Activated CD4-positive, alpha-beta T cell treated with anti-CD3 and anti-CD28 coated beads for 24 hours (primary cell): ENCODE results near the gene ARF5.
"Not testable (repeated sequence)": the region's sequence is repeated elsewhere in the genome, so short reads cannot be mapped to it uniquely, and the experiment has no call there.

Experiments
- DNase-seq, 2 donors: peaks; one replicate each; pipeline ENCODE4 v3.0.0-alpha.2; 2020; ENCODE audit warnings: low read depth in 2 of 2

The ARF5 gene

DNA sequence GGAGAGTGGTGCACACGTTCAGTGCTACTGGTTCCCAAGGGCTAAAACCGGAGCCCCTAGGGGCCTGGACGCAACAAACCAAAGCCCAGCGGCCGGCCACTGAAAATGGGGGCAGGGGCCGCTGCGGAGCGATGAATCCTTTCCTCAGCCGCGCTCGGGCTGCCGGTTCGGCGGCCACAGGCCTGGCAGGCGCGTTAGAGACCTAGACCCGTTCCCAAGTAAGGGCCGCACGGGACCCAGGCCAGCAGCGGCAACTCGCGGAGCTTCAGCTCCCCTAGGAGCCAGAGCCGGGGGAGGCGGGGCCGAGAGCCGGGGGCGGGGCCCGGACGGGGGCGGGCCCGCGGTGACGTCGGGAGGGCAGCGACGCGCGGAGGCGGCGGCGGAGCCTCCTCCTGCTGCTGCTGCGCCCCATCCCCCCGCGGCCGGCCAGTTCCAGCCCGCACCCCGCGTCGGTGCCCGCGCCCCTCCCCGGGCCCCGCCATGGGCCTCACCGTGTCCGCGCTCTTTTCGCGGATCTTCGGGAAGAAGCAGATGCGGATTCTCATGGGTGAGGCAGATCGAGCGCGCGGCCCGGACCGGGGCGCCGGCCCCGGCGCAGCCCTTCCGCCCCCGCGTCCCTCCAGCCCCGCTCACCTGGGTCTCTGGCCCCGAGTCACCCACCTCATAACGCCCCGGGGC is at the start of gene ARF5:
Gene ARF5 (plus strand): TSS at position 393 of the 678 bp plus-strand sequence. CDS start 88 bp downstream, at position 481.
- DNase-seq: peak; percentile 82 to 86

DNA sequence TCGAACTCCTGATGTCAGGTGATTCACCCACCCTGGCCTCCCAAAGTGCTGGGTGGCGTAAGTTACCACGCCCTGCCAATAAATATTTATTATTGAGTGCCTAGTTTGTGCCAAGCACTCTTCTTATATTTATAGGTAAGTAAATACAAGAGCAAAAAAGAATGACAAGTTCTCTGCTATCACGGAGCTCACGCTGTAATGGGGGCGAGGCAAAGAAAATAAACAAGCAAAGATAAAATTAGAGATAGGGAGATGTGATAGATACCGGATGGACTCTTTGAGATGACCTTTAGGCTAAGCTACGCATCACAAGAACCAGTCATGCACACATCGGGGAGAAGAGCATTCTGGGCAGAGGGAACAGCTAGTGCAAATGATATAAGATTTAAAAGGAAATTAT is 49.1 kb upstream of the ARF5 start:
- no peak for DNase-seq

DNA sequence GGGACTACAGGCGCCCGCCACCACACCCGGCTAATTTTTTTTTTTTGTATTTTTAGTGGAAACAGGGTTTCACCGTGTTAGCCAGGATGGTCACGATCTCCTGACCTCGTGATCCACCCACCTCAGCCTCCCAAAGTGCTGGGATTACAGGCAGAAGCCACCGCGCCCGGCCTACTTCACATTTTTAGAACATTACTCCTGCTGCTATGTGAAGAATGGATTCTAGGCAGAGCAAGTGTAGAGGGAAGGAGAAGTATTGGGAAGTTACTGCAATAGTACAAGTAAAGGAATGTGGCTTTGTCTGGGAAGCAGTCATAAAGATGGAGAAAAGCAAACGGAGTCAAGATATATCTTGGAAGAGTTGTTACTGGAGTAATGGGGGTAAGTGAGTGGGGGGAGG is 47.8 kb upstream of the ARF5 start:
- not testable (repeated sequence) for DNase-seq

DNA sequence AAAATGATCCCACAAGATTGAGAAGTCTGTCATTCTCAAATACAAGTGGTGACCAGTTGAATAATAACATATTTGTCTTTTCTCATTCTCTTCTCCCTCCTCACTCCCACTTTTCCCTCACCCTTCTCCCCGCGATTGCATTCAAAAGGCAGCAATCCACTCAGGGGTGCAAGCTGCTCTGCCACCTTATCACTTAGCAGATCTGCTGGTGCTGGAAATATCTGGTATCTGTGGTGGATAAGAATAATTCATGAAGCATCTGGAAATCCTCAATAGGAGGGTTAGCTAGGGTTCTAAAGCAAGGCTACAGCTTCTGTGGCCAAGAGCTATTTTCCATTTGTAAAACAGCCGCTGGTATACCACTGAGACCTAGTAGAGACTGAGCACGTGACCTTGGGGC is 46.7 kb upstream of the ARF5 start:
- DNase-seq: no peak

DNA sequence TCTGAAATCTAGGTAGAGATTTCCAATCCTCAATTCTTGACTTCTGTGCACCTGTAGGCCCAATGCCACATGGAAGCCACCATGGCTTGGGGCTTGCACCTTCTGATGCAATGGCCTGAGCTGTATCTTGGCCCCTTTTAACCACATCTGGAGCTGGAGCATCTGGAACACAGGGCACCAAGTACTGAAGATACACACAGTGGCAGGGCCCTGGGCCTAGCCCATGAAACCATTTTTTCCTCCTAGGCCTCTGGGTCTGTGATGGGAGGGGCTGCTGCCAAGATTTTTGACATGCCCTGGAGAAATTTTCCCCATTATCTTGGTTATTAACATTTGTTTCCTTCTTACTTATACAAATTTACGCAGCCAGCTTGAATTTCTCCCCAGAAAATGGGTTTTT is 41.9 kb upstream of the ARF5 start:
- DNase-seq: no peak

DNA sequence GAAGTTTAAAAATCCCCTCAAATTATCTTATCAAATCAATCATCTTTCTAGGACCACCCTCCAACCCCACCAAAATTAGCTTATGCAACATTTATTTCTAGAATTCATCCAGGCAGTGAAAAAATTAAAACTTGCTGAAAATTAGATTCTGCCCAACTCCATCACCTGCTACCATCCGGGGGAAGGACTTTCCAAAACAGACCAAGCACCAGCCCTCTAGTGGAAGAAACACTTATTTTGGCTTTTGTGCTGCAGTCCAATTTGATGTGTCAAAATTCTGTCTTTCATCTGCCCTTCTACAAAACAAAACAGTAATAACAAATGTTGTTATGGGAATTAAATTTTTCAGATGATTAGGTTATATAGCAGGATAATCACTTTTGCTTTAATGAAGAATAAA is 38.0 kb upstream of the ARF5 start:
- DNase-seq: no peak

DNA sequence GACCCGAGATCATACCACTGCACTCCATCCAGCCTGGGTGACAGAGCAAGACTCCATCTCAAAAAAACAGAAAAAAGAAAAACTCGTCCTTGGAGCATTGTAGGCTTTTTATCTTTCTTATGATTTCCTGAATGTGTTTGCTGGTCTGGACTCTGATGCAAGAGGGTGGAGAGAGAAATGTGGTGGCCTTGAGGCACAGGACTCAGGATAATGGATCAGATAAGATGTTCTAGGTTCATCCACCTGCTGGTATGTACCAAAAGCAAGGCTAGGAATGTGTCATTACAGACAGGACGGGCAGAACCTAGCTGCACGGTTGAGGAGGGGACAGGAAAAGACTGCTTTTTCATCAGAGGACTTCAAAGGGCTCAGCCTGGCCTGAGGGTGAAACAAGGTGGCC is 36.3 kb upstream of the ARF5 start:
- DNase-seq: no peak

DNA sequence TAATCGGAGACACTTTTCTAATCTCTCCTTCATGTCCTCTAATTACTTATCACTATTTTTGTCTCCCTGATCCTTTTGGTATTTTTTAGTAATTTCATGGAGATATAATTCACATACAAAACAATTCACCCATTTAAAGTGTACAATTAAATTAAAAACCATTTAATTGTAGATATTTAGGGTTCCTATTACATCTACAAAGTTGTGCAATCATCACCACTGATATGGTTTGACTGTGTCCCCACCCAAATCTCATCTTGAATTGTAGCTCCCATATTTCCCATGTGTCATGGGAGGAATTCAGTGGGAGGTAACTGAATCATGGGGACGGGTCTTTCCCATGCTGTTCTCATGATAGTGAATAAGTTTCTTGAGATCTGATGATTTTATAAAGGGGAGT is 31.8 kb upstream of the ARF5 start:
- no peak for DNase-seq

DNA sequence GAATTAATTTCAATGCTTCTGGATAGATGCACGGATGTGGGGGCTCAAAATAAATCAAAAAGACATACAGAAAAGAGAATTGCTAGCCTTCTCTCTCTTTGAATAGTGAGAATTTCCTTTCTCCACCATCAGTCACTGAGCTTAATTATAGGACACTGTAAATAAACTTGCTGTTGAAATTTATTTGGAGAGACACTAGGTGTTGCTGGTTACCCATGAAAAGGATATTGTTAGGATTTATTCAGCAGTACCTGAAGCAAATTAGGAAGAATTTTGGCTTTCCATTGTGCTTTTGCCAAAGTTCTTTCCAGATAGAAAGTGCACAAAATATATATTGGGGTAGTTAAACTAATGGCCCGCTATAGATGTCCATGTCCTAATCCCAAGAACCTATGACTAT is 30.4 kb upstream of the ARF5 start:
- no peak for DNase-seq

DNA sequence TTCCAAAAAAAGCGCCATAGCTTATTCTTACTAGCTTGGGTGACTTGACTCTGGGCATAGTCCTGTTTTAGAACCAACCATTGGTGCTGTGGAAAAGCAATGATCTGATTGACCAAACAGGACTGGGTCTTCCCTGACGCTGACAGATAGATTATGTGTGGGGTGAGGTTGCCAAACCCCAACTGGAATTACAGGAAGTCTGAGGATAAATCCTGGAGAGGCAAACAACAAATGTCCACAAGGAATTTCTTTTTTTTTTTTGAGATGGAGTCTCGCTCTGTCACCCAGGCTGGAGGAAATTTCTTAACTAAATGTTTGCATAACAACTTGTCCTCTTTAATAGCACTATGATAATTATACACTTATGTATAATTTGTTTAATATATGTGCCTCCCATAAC is 22.0 kb upstream of the ARF5 start:
- DNase-seq: no peak

DNA sequence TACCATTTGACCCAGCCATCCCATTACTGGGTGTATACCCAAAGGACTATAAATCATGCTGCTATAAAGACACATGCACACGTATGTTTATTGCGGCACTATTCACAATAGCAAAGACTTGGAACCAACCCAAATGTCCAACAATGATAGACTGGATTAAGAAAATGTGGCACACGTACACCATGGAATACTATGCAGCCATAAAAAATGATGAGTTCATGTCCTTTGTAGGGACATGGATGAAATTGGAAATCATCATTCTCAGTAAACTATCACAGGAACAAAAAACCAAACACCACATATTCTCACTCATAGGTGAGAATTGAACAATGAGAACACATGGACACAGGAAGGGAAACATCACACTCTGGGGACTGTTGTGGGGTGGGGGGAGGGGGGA is 20.2 kb upstream of the ARF5 start:
- DNase-seq: not testable (repeated sequence)

DNA sequence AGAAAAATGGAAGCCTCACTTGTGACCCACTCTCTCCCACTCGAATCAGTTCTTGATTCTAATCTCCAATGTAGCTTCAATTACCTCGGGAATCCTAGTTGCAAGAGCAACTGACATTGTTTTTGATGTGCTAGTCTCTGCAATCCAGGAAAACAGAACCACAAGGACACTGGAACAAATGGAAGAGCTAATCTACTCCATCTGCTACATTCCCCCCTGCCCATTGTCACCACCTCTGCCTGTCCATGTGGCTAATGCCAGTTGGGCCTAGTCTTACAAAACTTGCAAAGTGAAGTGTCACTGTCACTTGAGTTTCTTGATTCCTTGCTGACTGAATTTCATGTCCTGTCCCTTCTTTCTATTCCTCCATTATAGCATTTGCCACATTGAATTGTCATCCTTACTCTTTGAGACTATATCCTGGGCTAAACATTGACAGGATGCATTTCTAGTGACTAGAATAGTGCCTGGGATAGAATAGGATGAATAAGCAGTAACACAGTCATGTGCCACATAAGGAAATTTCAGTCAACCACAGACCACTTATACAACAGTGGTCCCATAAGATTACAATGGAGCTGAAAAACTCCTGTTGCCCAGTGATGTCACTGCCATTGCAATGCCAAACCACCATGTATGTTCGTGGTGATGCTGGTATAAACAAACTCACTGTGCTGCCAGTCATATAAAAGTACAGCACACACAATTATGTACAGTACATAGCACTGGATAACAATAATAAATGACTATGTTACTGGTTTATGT is 16.3 kb upstream of the ARF5 start:
- no peak for DNase-seq

DNA sequence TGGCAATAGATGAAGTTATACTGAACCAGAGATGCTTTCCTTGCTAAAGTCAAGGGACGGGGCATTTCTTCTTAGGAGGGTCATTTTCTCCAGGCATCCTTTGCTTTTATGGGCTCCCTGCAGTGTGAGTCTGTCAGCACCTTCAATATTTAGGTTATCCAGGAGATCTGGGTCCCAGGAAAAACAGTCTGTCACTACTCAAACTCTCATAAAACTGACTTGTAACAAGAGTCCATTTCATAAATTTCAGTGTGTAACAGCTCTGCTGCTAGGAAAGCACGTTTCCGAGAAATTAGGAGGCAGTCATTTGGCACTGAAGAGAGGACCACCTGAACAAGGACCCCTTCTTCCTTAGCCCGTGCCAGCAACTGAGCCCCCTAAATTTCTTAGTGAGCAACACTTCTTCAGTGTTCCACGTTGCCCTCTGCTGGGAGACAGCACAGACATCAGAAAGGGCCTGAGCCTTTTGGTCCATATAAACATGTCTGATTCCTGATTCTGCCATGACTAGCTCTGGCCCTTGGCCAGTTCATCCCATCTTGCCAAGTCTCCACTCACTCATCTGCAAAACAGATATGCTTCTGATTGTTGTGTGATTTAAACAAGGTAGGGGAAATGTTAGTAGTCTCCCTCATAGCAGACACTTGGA is 10.1 kb upstream of the ARF5 start:
- DNase-seq: no peak

DNA sequence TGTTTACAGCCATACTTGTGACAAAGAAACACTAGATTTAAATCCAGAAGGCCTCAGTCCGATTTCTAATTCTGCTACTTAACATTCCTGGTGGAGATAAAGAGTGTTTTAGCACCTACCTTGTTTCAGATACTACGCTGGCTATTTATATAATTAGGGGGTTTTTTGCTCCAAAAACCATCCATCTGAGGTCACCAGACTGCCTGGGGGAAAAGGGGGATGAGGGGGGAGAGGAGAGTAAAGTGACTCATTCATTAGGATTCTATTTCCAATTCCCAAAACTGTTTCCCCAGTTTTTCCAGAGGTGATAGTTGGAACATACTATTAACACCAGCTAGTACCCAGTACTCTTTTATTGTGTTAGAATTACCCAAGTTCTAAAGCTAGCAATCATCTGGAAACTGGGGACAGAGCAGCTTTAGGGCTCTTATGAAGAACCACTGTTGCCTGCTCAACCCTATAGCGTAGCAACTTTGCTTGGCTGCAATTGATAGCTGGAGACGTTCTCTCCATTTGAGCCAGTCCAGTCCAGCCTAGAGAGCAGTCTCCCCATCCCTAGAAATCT is 9.4 kb upstream of the ARF5 start:
- DNase-seq: no peak

DNA sequence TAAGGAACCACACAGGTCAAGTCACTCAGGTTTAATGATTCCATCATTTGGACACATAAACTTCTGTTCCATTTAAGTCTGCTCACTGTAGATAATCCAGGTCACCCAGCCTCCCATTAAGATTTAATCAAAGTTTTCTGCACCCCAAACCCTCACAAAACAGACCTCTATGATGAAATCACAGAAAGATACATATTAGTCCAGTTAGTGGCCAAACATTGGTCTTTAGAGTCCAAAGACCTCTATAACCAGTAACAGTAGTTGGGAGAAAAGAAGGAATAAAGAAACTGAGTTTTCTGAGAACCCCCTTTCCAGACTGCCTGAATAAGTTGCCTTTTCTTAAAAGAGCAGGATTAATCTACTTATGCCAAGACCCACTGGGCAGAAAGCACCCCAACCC is 7.6 kb upstream of the ARF5 start:
- DNase-seq: no peak

DNA sequence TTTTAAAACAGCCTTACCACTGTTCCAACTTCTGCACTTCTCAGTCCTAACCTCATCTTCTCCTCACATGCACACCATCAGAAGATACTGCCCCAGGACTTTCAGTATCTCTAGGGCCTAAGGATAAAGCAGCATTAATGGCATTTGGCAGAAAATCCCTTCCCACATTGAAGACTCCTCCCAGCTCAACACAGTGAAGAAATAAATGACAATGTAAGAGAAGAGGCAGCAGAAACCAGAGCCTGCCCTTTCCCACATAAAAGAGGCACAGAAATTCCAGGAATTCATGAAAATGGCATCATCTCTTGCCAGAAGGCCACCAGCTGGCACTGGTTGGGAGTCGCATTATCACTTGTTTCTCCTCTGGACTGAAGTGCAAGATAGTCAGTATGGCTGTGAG is 6.5 kb upstream of the ARF5 start:
- DNase-seq: no peak

DNA sequence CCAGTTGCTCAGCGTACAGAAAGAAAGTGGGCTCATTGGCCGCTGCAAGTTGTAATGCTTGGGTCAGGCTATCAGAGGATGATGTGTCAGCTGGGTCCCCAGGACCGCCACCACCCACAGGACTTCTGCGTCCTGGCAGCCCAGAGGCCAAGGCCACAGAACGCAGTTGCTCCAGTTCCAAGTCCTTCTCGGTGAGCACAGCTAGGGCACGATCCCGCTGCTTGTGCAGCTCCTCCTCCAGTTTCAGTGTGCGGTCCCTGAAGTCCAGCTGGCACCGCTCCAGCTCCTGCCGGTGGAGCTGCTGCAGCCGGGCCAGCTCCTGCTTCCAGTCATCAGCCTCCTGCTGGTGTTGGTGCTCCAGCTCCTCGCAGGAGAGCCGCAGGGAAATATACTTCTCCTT is 5.8 kb upstream of the ARF5 start:
- DNase-seq: no peak

DNA sequence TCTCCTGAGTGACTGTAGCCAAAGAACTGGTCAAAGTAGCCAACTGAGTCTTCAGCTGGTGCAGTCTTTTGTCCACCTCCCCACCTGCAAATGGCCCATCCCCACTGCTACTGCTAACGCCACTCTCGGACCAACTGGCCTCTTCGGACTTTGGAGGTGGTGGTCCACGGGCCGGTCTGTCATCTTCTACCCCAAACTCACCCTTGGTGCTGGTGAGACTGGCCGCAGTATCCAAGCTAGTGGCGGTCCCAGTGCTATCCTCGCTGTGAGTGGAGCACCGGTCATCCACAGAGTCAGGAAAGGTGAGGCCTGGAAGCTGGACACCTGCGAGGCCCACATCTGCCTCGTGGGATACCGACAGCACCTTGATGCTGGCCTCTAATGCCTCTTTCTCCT is 3.6 kb upstream of the ARF5 start:
- no peak for DNase-seq

DNA sequence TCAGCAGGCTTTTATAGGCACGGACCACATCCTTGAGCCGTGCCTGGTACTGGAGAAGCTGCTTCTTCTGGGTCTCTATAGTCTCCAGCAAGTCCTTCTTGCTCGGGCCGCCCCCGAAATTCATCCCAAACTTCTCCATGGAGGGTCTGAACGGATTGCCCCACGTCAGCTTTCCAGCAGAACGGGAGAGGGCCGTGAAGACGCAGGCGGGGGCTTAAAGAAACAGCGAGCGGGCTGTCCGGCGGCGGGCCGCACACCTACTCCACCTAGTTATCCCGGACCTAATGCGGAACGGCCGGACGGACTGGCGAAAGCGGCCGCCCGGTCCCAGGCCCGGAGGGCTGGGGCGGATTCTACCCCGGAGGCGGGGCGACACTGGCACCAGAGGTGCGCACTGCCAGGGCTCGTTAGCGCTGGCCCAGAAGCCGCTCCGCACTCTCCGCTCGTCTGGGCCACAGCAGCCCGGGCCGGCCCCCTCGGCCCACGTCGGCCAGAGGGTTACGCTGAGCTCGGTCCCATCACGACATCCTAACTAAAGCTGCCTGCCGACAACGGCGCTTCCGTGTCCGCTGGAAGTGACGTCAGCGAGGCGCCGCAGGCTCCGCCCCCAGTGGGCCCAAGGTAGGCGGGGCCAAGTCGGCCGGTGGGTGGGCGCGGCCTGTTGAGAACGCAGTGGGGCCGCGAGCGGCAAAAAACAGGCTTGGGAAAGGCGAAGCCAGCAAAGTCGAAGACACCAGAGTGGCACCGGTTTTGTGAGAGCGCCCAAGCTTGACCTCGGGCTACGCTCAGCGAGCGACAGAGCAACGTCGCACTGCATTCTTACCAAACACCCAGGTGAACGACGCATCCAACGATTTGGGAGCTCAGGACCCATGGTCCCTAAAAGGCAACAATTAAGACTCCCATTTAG is 2.9 kb upstream of the ARF5 start, which contains the start of gene GCC1:
Gene GCC1 (minus strand): TSS at position 553 of the 910 bp plus-strand sequence. CDS start 414 bp downstream, at position 139.
- peak; percentile 92 for DNase-seq

DNA sequence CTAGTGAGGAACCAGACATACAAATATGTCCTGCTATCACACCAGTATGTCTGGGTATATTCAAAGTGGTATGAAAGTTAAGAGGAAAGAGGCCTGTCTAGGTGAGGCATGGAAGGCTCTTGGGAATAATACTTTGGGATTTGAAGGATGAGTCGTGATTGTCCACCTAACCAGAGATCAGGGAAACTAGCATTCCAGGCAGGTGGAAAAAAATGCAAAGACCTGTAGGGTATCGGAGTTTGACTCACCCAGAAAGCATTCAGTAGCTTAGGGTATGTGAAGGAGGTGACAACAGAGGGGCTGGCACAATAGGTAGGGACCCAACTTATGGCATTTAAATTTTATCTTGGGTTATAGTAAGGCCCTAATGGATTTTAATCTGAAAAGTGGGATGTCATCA is 1.9 kb upstream of the ARF5 start:
- DNase-seq: no peak

DNA sequence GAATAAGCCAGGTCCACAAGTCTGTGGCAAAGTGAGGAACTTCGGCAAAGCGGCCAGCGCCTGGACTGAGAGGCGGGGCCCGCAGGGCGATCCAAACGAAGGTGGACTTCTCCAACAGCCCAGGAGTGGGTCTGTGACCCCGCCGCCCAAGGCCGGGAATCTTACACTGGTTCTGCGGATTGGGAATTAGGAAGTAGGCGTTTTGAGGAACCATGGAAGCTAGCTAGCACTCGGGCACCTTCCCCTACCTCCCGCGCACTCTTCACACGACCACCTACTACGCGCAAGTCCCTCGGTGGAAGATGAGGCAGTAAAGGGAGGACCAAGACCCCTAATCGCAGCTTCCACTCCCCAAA is 570 bp upstream of the ARF5 start:
- no peak for DNase-seq
